ENCODE data around the gene WWOX. TPM values are rescaled to one million over a fixed set of nuclear protein-coding genes. Genes with fewer than 3 reads are reported as not detected.

Gene WWOX
- total RNA-seq, 1 experiment from 2014 or later = 35.6 TPM

- H4K20me1 ChIP-seq (ENCODE audit: insufficient read depth) = no peaks in the 10 kb centered on the region
- H3K27ac ChIP-seq = no peak overlapping the region
- H3K27me3 ChIP-seq (ENCODE audit: insufficient read depth, low read depth) = no peaks in the 10 kb centered on the region
- no peaks in the 10 kb centered on the region for H3K36me3 ChIP-seq (ENCODE audit: low read depth)
- H3K79me2 ChIP-seq (ENCODE audit: low read depth) = no peaks in the 10 kb centered on the region
- no peak overlapping the region for H3K4me3 ChIP-seq
- H3K9me3 ChIP-seq (ENCODE audit: insufficient read depth, low read depth) = no peaks in the 10 kb centered on the region
- no peak for DNase-seq
- intact Hi-C loops (cut with micrococcal nuclease; ENCODE audit: unreplicated experiment) = no loop called here
- BruUV-seq (replicated peaks) = no TSS peak
- no peak overlapping the region for H2AFZ ChIP-seq
- H3K9me2 ChIP-seq (ENCODE audit: insufficient read depth) = no peaks in the 10 kb centered on the region
- H3K4me2 ChIP-seq = no peak overlapping the region
- ChIA-PET CTCF (no interaction called here), POLR2A (ENCODE audit: unreplicated experiment) (no interaction called here)
- TF ChIP-seq EZH2 (IDR thresholded peaks at IDR 0.05; ENCODE audit: low read depth) = no peak
- TF ChIP-seq, protein P1, sequence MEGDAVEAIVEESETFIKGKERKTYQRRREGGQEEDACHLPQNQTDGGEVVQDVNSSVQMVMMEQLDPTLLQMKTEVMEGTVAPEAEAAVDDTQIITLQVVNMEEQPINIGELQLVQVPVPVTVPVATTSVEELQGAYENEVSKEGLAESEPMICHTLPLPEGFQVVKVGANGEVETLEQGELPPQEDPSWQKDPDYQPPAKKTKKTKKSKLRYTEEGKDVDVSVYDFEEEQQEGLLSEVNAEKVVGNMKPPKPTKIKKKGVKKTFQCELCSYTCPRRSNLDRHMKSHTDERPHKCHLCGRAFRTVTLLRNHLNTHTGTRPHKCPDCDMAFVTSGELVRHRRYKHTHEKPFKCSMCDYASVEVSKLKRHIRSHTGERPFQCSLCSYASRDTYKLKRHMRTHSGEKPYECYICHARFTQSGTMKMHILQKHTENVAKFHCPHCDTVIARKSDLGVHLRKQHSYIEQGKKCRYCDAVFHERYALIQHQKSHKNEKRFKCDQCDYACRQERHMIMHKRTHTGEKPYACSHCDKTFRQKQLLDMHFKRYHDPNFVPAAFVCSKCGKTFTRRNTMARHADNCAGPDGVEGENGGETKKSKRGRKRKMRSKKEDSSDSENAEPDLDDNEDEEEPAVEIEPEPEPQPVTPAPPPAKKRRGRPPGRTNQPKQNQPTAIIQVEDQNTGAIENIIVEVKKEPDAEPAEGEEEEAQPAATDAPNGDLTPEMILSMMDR (conservative IDR thresholded peaks at IDR 0.05) = no peak
- H3K4me1 ChIP-seq (replicated peaks; ENCODE audit: insufficient read depth) = no peaks in the 10 kb centered on the region
- no peaks in the 10 kb centered on the region for H3F3A ChIP-seq (ENCODE audit: insufficient read depth, low read depth)
Observed at GRCh38 chr16:78895681-78896080, 796.2 kb downstream of the WWOX start.

DNA sequence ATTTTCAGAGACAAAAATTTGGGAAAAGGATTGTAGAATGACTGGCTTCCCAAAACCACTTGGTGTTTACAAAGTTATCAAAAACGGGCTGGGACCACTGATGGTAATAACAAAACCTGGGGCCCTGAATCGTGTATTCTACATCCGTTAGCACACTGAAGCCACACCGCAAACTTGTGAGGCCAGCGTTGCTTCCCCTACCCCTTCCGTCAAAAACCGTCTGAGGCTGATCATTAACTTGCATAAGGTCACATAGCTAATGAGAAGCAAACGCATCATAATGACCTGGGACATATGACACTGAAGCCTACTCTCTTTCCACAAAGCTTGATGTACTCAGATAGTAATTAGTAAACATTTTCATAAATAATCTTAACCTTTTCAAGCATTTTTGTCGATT lies 796.8 kb downstream of the WWOX start:
- Histone ChIP-seq H3K9me2 (ENCODE audit: insufficient read depth) (no peaks in the 10 kb centered on the region), H3K4me1 (replicated peaks; ENCODE audit: insufficient read depth) (no peaks in the 10 kb centered on the region), H3F3A (ENCODE audit: insufficient read depth, low read depth) (no peaks in the 10 kb centered on the region), H3K79me2 (ENCODE audit: low read depth) (no peaks in the 10 kb centered on the region), H3K4me3 (no peak overlapping the region), H3K36me3 (ENCODE audit: low read depth) (no peaks in the 10 kb centered on the region), H3K4me2 (no peak overlapping the region), H3K27me3 (ENCODE audit: insufficient read depth, low read depth) (no peaks in the 10 kb centered on the region), H4K20me1 (ENCODE audit: insufficient read depth) (no peaks in the 10 kb centered on the region), H2AFZ (no peak overlapping the region), H3K27ac (no peak overlapping the region), H3K9me3 (ENCODE audit: insufficient read depth, low read depth) (no peaks in the 10 kb centered on the region)
- ChIA-PET POLR2A (ENCODE audit: unreplicated experiment) (no interaction called here), CTCF (no interaction called here)
- no TSS peak for BruUV-seq (replicated peaks)
- DNase-seq = no peak
- no peak for TF ChIP-seq EZH2 (IDR thresholded peaks at IDR 0.05; ENCODE audit: low read depth)
- TF ChIP-seq, protein P1 (conservative IDR thresholded peaks at IDR 0.05) = no peak
- intact Hi-C loops (cut with micrococcal nuclease; ENCODE audit: unreplicated experiment) = no loop called here

DNA sequence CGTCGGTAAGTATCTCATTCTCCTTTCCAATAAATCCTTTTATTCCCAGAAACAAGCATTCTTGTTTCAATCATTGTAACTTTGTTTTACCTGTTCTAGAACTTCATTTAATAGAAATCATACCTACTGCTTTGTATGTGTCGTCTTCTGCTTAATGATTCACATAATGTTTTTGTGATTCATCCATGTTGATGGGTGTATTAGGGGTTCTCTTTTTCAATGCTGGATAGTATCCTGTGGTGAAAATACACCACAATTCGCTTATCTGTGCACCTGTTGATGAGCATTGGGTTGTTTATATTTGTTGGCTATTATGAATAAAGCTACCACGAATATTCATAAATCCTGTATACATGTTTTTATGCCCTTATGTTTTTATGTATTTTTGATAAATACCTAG lies 797.8 kb downstream of the WWOX start:
- no peaks in the 10 kb centered on the region for H3F3A ChIP-seq (ENCODE audit: insufficient read depth, low read depth)
- no peak for TF ChIP-seq EZH2 (IDR thresholded peaks at IDR 0.05; ENCODE audit: low read depth)
- TF ChIP-seq, protein P1 (conservative IDR thresholded peaks at IDR 0.05) = no peak
- no peaks in the 10 kb centered on the region for H3K9me2 ChIP-seq (ENCODE audit: insufficient read depth)
- no peaks in the 10 kb centered on the region for H3K27me3 ChIP-seq (ENCODE audit: insufficient read depth, low read depth)
- ChIA-PET CTCF (no interaction called here), POLR2A (ENCODE audit: unreplicated experiment) (no interaction called here)
- H2AFZ ChIP-seq = no peak overlapping the region
- H3K9me3 ChIP-seq (ENCODE audit: insufficient read depth, low read depth) = no peaks in the 10 kb centered on the region
- no peaks in the 10 kb centered on the region for H3K36me3 ChIP-seq (ENCODE audit: low read depth)
- no peak overlapping the region for H3K4me3 ChIP-seq
- H3K27ac ChIP-seq = no peak overlapping the region
- DNase-seq = no peak
- H3K4me2 ChIP-seq = no peak overlapping the region
- no peaks in the 10 kb centered on the region for H3K79me2 ChIP-seq (ENCODE audit: low read depth)
- intact Hi-C loops (cut with micrococcal nuclease; ENCODE audit: unreplicated experiment) = no loop called here
- no TSS peak for BruUV-seq (replicated peaks)
- no peaks in the 10 kb centered on the region for H4K20me1 ChIP-seq (ENCODE audit: insufficient read depth)
- H3K4me1 ChIP-seq (replicated peaks; ENCODE audit: insufficient read depth) = no peaks in the 10 kb centered on the region

All from PC-9 (cell line).